Fibroblast of pulmonary artery (primary cell): Measurements from ENCODE around the gene DHRS4L2.
A peak's percentile ranks its signal among the peaks of the same experiment; 100 is the strongest.
"Not testable (repeated sequence)": the region's sequence is repeated elsewhere in the genome, so short reads cannot be mapped to it uniquely, and the experiment has no call there.

Experiments used
- DNase-seq: peaks from one replicate; pipeline ENCODE4 v3.0.0-alpha.2; 2010; ENCODE audit warnings: low read depth
- H3K4me3 ChIP-seq: replicated peaks from 2 replicates; pipeline ENCODE4 v1.5.1; 2011; ENCODE audit warnings: low read depth, mild to moderate bottlenecking, control low read depth, low read length, moderate library complexity
- CTCF ChIP-seq: IDR thresholded peaks from 2 replicates; pipeline ENCODE4 v1.5.1; 2011; ENCODE audit warnings: mild to moderate bottlenecking, control low read depth, low read length, inconsistent platforms; ENCODE audit errors: missing control alignments

Gene DHRS4L2

GRCh38 chr14:24036169-24036962, 47.6 kb downstream of the DHRS4L2 start:
- TF ChIP-seq CTCF, result peak; percentile 80
- peak overlapping the region; percentile 58 for H3K4me3 ChIP-seq
- DNase-seq, result peak; percentile 61

GRCh38 chr14:24036963-24037657, 48.4 kb downstream of the DHRS4L2 start:
- not testable (repeated sequence) for DNase-seq, H3K4me3 ChIP-seq

- H3K4me3 ChIP-seq, result no peak overlapping the region
- no peak for TF ChIP-seq CTCF
- no peak for DNase-seq
These were observed 48.9 kb downstream of the DHRS4L2 start for GRCh38 chr14:24037658-24038037.

GRCh38 chr14:24038686-24039085, 50.0 kb downstream of the DHRS4L2 start:
- no peak for DNase-seq

GRCh38 chr14:24040692-24041091, 52.0 kb downstream of the DHRS4L2 start:
- no peak overlapping the region for H3K4me3 ChIP-seq
- TF ChIP-seq CTCF, result no peak
- no peak for DNase-seq

More at GRCh38 chr14:24038686-24039085, 50.0 kb downstream of the DHRS4L2 start:
- no peak for TF ChIP-seq CTCF
- H3K4me3 ChIP-seq, result no peak overlapping the region

- no peak for TF ChIP-seq CTCF
- no peak for DNase-seq
- H3K4me3 ChIP-seq, result no peak overlapping the region
These were observed 54.0 kb downstream of the DHRS4L2 start for GRCh38 chr14:24042746-24043145.

GRCh38 chr14:24049002-24049401, 60.3 kb downstream of the DHRS4L2 start:
- DNase-seq, H3K4me3 ChIP-seq: not testable (repeated sequence)

- DNase-seq, H3K4me3 ChIP-seq: not testable (repeated sequence)
These were observed 62.0 kb downstream of the DHRS4L2 start for GRCh38 chr14:24050753-24051152.
